Natural killer cell (primary cell): ENCODE data around the gene KIF5C. TPM values are rescaled to one million over a fixed set of nuclear protein-coding genes. Genes with fewer than 3 reads are reported as not detected.

Experiments
- ATAC-seq, 3 donors: fragments of 150-1000 bp in 2 of 3; fragments of 200-7000 bp in 1 of 3; cut with Tn5 transposase; 1 replicate in 1 of 3; 2 replicates in 2 of 3; pipeline ENCODE4 v1.10.0; 2021; ENCODE audit warnings: mild to moderate bottlenecking in 2 of 3, moderate library complexity in 2 of 3
- DNase-seq, 2 donors: peaks; one replicate each; pipeline versions ENCODE4 v3.0.0 to v3.0.0-alpha.2; 2013 to 2021; ENCODE audit warnings: mixed read lengths in 1 of 2
- H3K27ac ChIP-seq: one replicate; pipeline ENCODE4 v1.5.1; 2013; ENCODE audit warnings: mild to moderate bottlenecking, low read length
- H3K27me3 ChIP-seq: one replicate; pipeline ENCODE4 v1.6.1; 2013; ENCODE audit warnings: low read length; ENCODE audit not compliant: control insufficient read depth, insufficient read depth
- H3K36me3 ChIP-seq: one replicate; pipeline ENCODE4 v1.6.1; 2013; ENCODE audit warnings: low read length; ENCODE audit not compliant: control insufficient read depth, insufficient read depth
- H3K4me1 ChIP-seq: one replicate; pipeline ENCODE4 v1.6.1; 2013; ENCODE audit warnings: low read length; ENCODE audit not compliant: control insufficient read depth, insufficient read depth
- H3K4me3 ChIP-seq: one replicate; pipeline ENCODE4 v1.5.1; 2013; ENCODE audit warnings: low read length
- H3K9me3 ChIP-seq: one replicate; pipeline ENCODE4 v1.6.1; 2013; ENCODE audit warnings: low read length; ENCODE audit not compliant: control insufficient read depth, insufficient read depth
- H3K27ac Mint-ChIP-seq, 2 donors: one replicate each; pipeline ENCODE4 v1.8.0; 2022; ENCODE audit warnings: mild to moderate bottlenecking in 2 of 2, mixed read lengths in 2 of 2, moderate library complexity in 1 of 2
- H3K27me3 Mint-ChIP-seq, 2 donors: one replicate each; pipeline ENCODE4 v1.8.0; 2022; ENCODE audit warnings: low read depth in 2 of 2, mixed read lengths in 2 of 2
- H3K36me3 Mint-ChIP-seq: one replicate; pipeline ENCODE4 v1.8.0; 2022; ENCODE audit warnings: mixed read lengths
- H3K4me1 Mint-ChIP-seq, 2 donors: one replicate each; pipeline ENCODE4 v1.8.0; 2022; ENCODE audit warnings: mixed read lengths in 2 of 2
- H3K4me3 Mint-ChIP-seq: one replicate; pipeline ENCODE4 v1.8.0; 2022; ENCODE audit warnings: mild to moderate bottlenecking, moderate library complexity, mixed read lengths
- H3K9me3 Mint-ChIP-seq, 2 donors: one replicate each; pipeline ENCODE4 v1.8.0; 2022; ENCODE audit warnings: mixed read lengths in 2 of 2
- CTCF ChIP-seq: fragments of 200-600 bp; IDR thresholded peaks from one replicate; pipeline ENCODE4 v1.8.0; 2022; ENCODE audit warnings: antibody characterized with exemption
- WGBS: methylation state at CpG from one replicate; pipeline ENCODE4 v1.1.7; 2013; ENCODE audit warnings: missing lambda C conversion rate; ENCODE audit not compliant: insufficient coverage; 5-methylcytosine and 5-hydroxymethylcytosine counted together
- intact Hi-C: fragments of 100-400 bp; cut with micrococcal nuclease; formaldehyde crosslinking; loops from one replicate; pipeline ENCODE4 v1.14.2; 2022
- total RNA-seq, 4 donors: library from RNA; stranded (reverse); fragments of 120-200 nt in 1 of 4; gene quantifications; one replicate each; pipeline versions ENCODE4 v1.2.3 to v1.2.4, GENCODE V29; 2013 to 2022

The KIF5C gene
- total RNA-seq, 3 donors from 2014 or later (not counting 1 experiment from before 2014, with no cell fraction given), result 0.42 to 2.7 (median 1.8) TPM

GRCh38 chr2:149029307-149029965 lies 154.4 kb downstream of the KIF5C start:
- WGBS, result 90% methylated on average over 11 of the region's 11 CpGs
- no peaks in the 10 kb centered on the region for H3K9me3 ChIP-seq
- no peaks in the 10 kb centered on the region for H3K36me3 ChIP-seq
- H3K27me3 Mint-ChIP-seq, result peaks cover 16 to 36% of the 10 kb centered on the region in 2 donors
- H3K9me3 Mint-ChIP-seq, result no peaks in the 10 kb centered on the region
- no peak for TF ChIP-seq CTCF
- no peaks in the 10 kb centered on the region for H3K36me3 Mint-ChIP-seq
- no peaks in the 10 kb centered on the region for H3K27me3 ChIP-seq
- H3K4me3 Mint-ChIP-seq, result no peak overlapping the region
- H3K27ac ChIP-seq, result no peak overlapping the region
- ATAC-seq (no peak), DNase-seq (no peak)
- H3K4me1 ChIP-seq, result no peaks in the 10 kb centered on the region
- intact Hi-C loops, result no loop called here
- no peaks in the 10 kb centered on the region for H3K4me1 Mint-ChIP-seq
- H3K27ac Mint-ChIP-seq, result no peak overlapping the region
- no peak overlapping the region for H3K4me3 ChIP-seq

DNA sequence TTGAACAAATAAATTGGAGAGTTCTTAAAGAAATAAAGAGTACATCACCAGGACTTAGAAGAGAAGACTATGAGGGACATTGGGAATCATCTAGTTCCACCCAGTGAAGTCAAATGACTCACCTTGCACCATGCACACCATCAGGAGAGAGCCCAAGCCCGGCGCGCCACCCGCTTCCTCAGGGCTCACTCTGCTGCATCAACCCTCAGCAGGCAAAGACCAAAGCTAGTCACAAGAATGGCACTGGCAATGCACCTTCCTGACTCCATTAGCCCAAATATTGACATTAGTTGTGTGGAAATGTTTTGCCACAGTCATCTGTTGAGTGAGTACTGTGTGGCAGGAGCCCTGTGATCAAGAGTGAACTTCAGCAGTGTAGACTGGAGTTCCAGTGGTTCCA lies 156.4 kb downstream of the KIF5C start:
- Histone ChIP-seq H3K9me3 (no peaks in the 10 kb centered on the region), H3K4me1 (no peaks in the 10 kb centered on the region), H3K4me3 (no peak overlapping the region), H3K36me3 (no peaks in the 10 kb centered on the region), H3K27me3 (no peaks in the 10 kb centered on the region), H3K27ac (no peak overlapping the region)
- no peak overlapping the region for H3K4me3 Mint-ChIP-seq
- H3K9me3 Mint-ChIP-seq, result no peaks in the 10 kb centered on the region
- DNase-seq, result no peak
- H3K4me1 Mint-ChIP-seq, result no peaks in the 10 kb centered on the region
- peaks cover 11 to 26% of the 10 kb centered on the region in 2 donors for H3K27me3 Mint-ChIP-seq
- H3K36me3 Mint-ChIP-seq, result no peaks in the 10 kb centered on the region
- TF ChIP-seq CTCF, result no peak
- WGBS, result 100% methylated on average over 4 of the region's 4 CpGs
- H3K27ac Mint-ChIP-seq, result no peak overlapping the region
- no peak for ATAC-seq
- intact Hi-C loops, result no loop called here

DNA sequence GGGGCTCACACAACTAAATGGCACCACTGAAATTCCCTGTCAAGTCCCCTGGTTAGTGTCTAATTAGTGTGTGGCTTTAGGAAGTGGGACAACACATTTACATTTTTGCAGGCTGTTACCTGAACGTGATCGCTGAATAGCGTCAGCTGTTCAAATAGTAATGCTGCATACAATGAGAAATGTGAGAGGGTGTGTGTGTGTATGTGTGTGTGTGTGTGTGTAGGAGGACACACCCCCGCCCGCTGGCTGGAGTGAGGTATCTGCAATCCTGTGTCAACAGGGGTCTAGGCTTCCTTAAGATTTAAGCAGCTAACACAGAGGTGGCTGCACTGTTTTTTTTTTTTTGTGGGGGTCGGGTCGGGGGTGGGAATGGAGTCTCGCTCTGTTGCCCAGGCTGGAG lies 158.7 kb downstream of the KIF5C start:
- Mint-ChIP-seq H3K9me3 (no peaks in the 10 kb centered on the region), H3K36me3 (no peaks in the 10 kb centered on the region), H3K27ac (no peak overlapping the region), H3K27me3 (peaks cover 22 to 28% of the 10 kb centered on the region in 2 donors), H3K4me1 (no peaks in the 10 kb centered on the region), H3K4me3 (no peak overlapping the region)
- Histone ChIP-seq H3K27ac (no peak overlapping the region), H3K36me3 (no peaks in the 10 kb centered on the region), H3K4me3 (no peak overlapping the region), H3K4me1 (no peaks in the 10 kb centered on the region), H3K27me3 (peaks cover 3% of the 10 kb centered on the region), H3K9me3 (no peaks in the 10 kb centered on the region)
- TF ChIP-seq CTCF, result no peak
- intact Hi-C loops, result no loop called here
- DNase-seq (no peak), ATAC-seq (no peak)
- 93% methylated on average over 8 of the region's 8 CpGs for WGBS

GRCh38 chr2:149034406-149034805 lies 159.4 kb downstream of the KIF5C start:
- Histone ChIP-seq H3K4me3 (no peak overlapping the region), H3K9me3 (no peaks in the 10 kb centered on the region), H3K36me3 (no peaks in the 10 kb centered on the region), H3K4me1 (peaks cover 2% of the 10 kb centered on the region), H3K27me3 (peaks cover 5% of the 10 kb centered on the region), H3K27ac (no peak overlapping the region)
- no peak for DNase-seq
- intact Hi-C loops, result no loop called here
- Mint-ChIP-seq H3K4me3 (no peak overlapping the region), H3K4me1 (no peaks in the 10 kb centered on the region), H3K27me3 (peaks cover 24 to 31% of the 10 kb centered on the region in 2 donors), H3K9me3 (no peaks in the 10 kb centered on the region), H3K36me3 (no peaks in the 10 kb centered on the region), H3K27ac (no peak overlapping the region)
- TF ChIP-seq CTCF, result no peak
- WGBS, result 83% methylated on average over 6 of the region's 6 CpGs
- ATAC-seq, result no peak
